SU-DHL-6 (cell line): ENCODE results near the gene PRR20G.

ENCODE experiments used
- H2AFZ ChIP-seq: fragments of 200-600 bp; sonication (generic); 2 replicates; pipeline ENCODE4 v1.6.1; 2014; ENCODE audit warnings: low read depth, mild to moderate bottlenecking, moderate library complexity, mixed read lengths, antibody characterized with exemption, low read length; ENCODE audit not compliant: severe bottlenecking
- H3F3A ChIP-seq: fragments of 200-600 bp; shearing (Covaris generic); 2 replicates; pipeline ENCODE4 v1.6.0; 2016; ENCODE audit warnings: antibody characterized with exemption, mild to moderate bottlenecking; ENCODE audit not compliant: insufficient read depth
- H3K27ac ChIP-seq: fragments of 200-600 bp; sonication (generic); 2 replicates; pipeline ENCODE4 v1.5.1; 2016; ENCODE audit warnings: low read depth, mild to moderate bottlenecking, low read length, moderate library complexity, mixed read lengths
- H3K27me3 ChIP-seq: fragments of 200-600 bp; sonication (generic), shearing (Covaris generic); 2 replicates; pipeline ENCODE4 v1.6.0; 2014; ENCODE audit warnings: mild to moderate bottlenecking, low read length
- H3K36me3 ChIP-seq: fragments of 200-600 bp; sonication (generic); 2 replicates; pipeline ENCODE4 v1.6.1; 2014; ENCODE audit warnings: mild to moderate bottlenecking, low read length, mixed read lengths
- H3K4me2 ChIP-seq: fragments of 300-600, 200-600 bp; shearing (Covaris generic), sonication (generic); 2 replicates; pipeline ENCODE4 v1.6.0; 2014; ENCODE audit warnings: low read length, low read depth, mild to moderate bottlenecking; ENCODE audit not compliant: poor library complexity, severe bottlenecking
- H3K4me3 ChIP-seq: fragments of 200-600 bp; sonication (generic); 2 replicates; pipeline ENCODE4 v1.5.1; 2014; ENCODE audit warnings: antibody characterized with exemption, low read length, mild to moderate bottlenecking, mixed read lengths; ENCODE audit not compliant: insufficient read depth, poor library complexity, severe bottlenecking
- H3K79me2 ChIP-seq: fragments of 200-600 bp; sonication (generic); 2 replicates; pipeline ENCODE4 v1.6.1; 2014; ENCODE audit warnings: mild to moderate bottlenecking, low read length, moderate library complexity; ENCODE audit not compliant: insufficient read depth
- H3K9ac ChIP-seq: fragments of 200-600 bp; sonication (generic); 2 replicates; pipeline ENCODE4 v1.7.0; 2014; ENCODE audit warnings: mild to moderate bottlenecking, low read length
- H3K9me2 ChIP-seq: fragments of 200-600 bp; sonication (generic); replicated peaks from 2 replicates; pipeline ENCODE4 v1.6.1; 2014; ENCODE audit warnings: low read length; ENCODE audit not compliant: insufficient read depth
- H3K9me3 ChIP-seq: fragments of 200-600 bp; sonication (generic); 2 replicates; pipeline ENCODE4 v1.6.1; 2014; ENCODE audit warnings: low read length, mixed read lengths; ENCODE audit not compliant: insufficient read depth
- H4K20me1 ChIP-seq: fragments of 200-600 bp; sonication (generic); 2 replicates; pipeline ENCODE4 v1.6.1; 2014; ENCODE audit warnings: low read depth, mild to moderate bottlenecking, antibody characterized with exemption, low read length, moderate library complexity, mixed read lengths
- EZH2phosphoT487 ChIP-seq: fragments of 200-600 bp; sonication (generic), shearing (Covaris generic); conservative IDR thresholded peaks from 2 replicates; pipeline ENCODE4 v1.6.1; 2018; ENCODE audit warnings: mild to moderate bottlenecking, antibody characterized with exemption, low read length, moderate library complexity, mixed read lengths
- TF ChIP-seq, protein P1 (sequence below): fragments of 200-600 bp; sonication (generic); IDR thresholded peaks from one replicate; pipeline ENCODE4 v1.5.1; 2017; ENCODE audit warnings: antibody characterized with exemption, mild to moderate bottlenecking, low read length, moderate library complexity; ENCODE audit not compliant: insufficient read depth, poor library complexity, severe bottlenecking

The PRR20G gene

DNA sequence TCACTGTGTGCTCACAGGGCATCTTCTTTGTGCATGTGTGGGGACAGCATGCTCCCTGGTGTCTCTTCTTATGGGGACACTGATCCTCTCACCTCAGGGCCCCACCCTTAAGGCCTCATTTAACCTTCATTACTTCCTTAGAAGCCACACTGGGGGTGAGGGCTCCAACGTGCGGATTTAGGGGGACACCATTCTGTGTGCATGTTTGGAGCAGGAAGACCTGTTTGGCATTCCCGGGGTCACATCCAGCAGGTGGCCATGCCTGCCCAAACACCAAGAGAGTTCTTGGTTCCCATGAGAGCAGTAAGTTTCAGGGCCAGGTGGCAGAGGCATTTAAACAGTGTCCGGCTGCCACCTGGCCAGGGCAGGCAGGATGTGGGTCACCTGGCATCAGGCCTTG lies 24.8 kb downstream of the PRR20G start:
- Histone ChIP-seq H3K4me3 (no peak overlapping the region), H3K27me3 (no peaks in the 10 kb centered on the region), H4K20me1 (no peaks in the 10 kb centered on the region), H3K4me2 (no peak overlapping the region), H3K9ac (no peak overlapping the region), H3K79me2 (no peaks in the 10 kb centered on the region), H3K9me2 (no peaks in the 10 kb centered on the region), H3K36me3 (no peaks in the 10 kb centered on the region), H2AFZ (no peak overlapping the region), H3F3A (no peaks in the 10 kb centered on the region), H3K27ac (no peak overlapping the region), H3K9me3 (no peaks in the 10 kb centered on the region)
- no peak for TF ChIP-seq EZH2phosphoT487
- TF ChIP-seq, protein P1, sequence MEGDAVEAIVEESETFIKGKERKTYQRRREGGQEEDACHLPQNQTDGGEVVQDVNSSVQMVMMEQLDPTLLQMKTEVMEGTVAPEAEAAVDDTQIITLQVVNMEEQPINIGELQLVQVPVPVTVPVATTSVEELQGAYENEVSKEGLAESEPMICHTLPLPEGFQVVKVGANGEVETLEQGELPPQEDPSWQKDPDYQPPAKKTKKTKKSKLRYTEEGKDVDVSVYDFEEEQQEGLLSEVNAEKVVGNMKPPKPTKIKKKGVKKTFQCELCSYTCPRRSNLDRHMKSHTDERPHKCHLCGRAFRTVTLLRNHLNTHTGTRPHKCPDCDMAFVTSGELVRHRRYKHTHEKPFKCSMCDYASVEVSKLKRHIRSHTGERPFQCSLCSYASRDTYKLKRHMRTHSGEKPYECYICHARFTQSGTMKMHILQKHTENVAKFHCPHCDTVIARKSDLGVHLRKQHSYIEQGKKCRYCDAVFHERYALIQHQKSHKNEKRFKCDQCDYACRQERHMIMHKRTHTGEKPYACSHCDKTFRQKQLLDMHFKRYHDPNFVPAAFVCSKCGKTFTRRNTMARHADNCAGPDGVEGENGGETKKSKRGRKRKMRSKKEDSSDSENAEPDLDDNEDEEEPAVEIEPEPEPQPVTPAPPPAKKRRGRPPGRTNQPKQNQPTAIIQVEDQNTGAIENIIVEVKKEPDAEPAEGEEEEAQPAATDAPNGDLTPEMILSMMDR: no peak

DNA sequence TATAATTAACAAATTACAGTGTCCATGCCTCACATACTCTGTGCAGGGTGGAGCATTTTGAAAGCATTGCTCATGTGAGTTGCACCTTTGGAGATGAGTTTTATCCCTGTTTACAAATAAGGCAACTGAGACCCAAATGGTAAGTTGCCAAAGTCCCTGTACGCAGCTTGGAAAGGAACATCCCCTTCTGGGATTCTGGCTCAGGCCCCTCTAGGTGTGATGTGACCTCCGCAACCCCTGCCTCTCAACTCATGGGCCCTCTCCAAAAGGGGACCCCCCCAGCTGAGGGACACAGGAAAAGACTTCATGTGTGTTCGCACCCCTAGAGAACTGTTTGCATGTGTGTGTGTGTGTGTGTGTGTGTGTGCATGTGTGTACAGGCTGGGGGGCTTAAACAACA lies 25.3 kb downstream of the PRR20G start:
- TF ChIP-seq, protein P1: no peak
- TF ChIP-seq EZH2phosphoT487: no peak
- Histone ChIP-seq H3K27me3 (no peaks in the 10 kb centered on the region), H3K9me2 (no peaks in the 10 kb centered on the region), H3K9me3 (no peaks in the 10 kb centered on the region), H2AFZ (no peak overlapping the region), H3F3A (no peaks in the 10 kb centered on the region), H3K4me2 (no peak overlapping the region), H3K79me2 (no peaks in the 10 kb centered on the region), H3K36me3 (no peaks in the 10 kb centered on the region), H4K20me1 (no peaks in the 10 kb centered on the region), H3K27ac (no peak overlapping the region), H3K4me3 (no peak overlapping the region), H3K9ac (no peak overlapping the region)

DNA sequence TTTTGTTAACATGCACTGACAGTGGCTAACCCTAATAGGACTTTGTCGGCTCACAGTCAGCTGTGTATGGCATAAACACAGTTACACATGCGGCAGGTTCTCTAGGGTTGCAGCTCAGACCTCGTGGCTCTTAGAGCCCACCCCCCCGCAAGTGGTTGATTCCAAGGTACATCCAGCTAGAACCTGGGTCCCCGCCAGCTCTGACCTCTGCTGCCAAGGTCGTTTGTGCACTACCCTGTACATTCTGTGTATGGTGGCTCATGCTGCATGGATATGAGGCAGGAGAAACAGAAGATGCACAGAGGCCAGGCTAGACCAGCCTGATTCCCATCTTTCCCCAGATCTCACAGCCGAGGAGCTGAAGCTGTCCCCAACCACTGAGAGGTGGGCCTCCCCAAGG lies 25.9 kb downstream of the PRR20G start:
- Histone ChIP-seq H3F3A (no peaks in the 10 kb centered on the region), H3K9me3 (no peaks in the 10 kb centered on the region), H3K79me2 (no peaks in the 10 kb centered on the region), H3K4me2 (no peak overlapping the region), H3K36me3 (no peaks in the 10 kb centered on the region), H4K20me1 (no peaks in the 10 kb centered on the region), H3K9me2 (no peaks in the 10 kb centered on the region), H3K4me3 (no peak overlapping the region), H3K27me3 (no peaks in the 10 kb centered on the region), H3K9ac (no peak overlapping the region), H2AFZ (no peak overlapping the region), H3K27ac (no peak overlapping the region)
- TF ChIP-seq EZH2phosphoT487: no peak

DNA sequence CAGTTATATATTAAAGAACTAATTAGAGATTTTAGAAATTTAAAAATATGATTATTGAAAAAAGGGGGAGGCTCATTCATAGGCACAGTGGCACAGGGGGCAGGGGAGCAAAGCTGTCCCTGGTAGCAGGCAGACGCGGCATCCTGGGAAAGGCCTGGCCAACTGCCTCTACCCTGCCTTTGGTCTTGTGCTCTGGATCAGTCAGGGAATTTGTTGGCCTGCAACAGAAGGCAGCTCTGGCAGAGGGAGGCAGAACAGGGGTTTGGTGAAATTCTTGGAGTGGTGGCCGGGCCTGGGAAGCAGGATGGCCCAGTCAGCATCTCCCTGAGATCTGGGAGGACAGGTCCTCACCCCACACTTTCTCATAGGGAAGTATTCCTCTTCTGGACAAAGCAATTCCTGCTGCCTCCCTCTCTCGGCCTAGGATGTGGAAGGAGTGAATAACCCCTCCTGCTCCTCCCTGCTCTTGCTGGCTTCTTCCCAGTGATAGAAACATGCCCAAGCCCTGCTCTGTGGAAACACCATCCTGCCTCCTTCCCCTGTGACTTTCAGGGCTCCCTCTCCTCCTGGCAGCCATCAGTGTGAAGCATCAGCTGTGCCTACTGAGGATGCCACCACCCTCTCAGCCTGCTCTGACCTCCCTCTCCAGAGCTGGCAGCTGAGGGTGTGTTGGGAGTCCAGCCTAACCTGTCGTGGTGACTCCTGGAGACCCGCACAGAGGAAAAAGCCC lies 26.9 kb downstream of the PRR20G start:
- no peak overlapping the region for H3K4me3 ChIP-seq
- H2AFZ ChIP-seq: no peak overlapping the region
- no peak overlapping the region for H3K27ac ChIP-seq
- TF ChIP-seq EZH2phosphoT487: no peak
- TF ChIP-seq, protein P1: no peak
- no peaks in the 10 kb centered on the region for H4K20me1 ChIP-seq
- no peak overlapping the region for H3K4me2 ChIP-seq
- H3F3A ChIP-seq: no peaks in the 10 kb centered on the region
- H3K27me3 ChIP-seq: no peaks in the 10 kb centered on the region
- no peaks in the 10 kb centered on the region for H3K9me2 ChIP-seq
- H3K36me3 ChIP-seq: no peaks in the 10 kb centered on the region
- no peaks in the 10 kb centered on the region for H3K9me3 ChIP-seq
- H3K9ac ChIP-seq: no peak overlapping the region
- no peaks in the 10 kb centered on the region for H3K79me2 ChIP-seq
